ENCODE measurements around the gene ITFG1.
"Not testable (repeated sequence)": the region's sequence is repeated elsewhere in the genome, so short reads cannot be mapped to it uniquely, and the experiment has no call there.

ITFG1 gene

GRCh38 chr16:47490471-47490870, 29.6 kb upstream of the ITFG1 start:
- H3K27me3 ChIP-seq (ENCODE audit: control insufficient read depth, insufficient read depth, low read length): no peaks in the 10 kb centered on the region
- H3K36me3 ChIP-seq (ENCODE audit: insufficient read depth, low read length): no peaks in the 10 kb centered on the region
- H3K4me2 ChIP-seq (ENCODE audit: low read length): no peak overlapping the region
- no peak overlapping the region for H3K9ac ChIP-seq (ENCODE audit: low read depth, low read length)
- H3K4me1 ChIP-seq (ENCODE audit: control insufficient read depth, insufficient read depth, low read length): peaks cover 9% of the 10 kb centered on the region
- H3K9me3 ChIP-seq (replicated peaks; ENCODE audit: low read length): peaks cover 6% of the 10 kb centered on the region
- H3K4me3 ChIP-seq (ENCODE audit: low read length): no peak overlapping the region

- Histone ChIP-seq H3K27me3 (ENCODE audit: control insufficient read depth, insufficient read depth, low read length) (no peaks in the 10 kb centered on the region), H3K4me1 (ENCODE audit: control insufficient read depth, insufficient read depth, low read length) (peaks cover 5% of the 10 kb centered on the region), H3K4me3 (ENCODE audit: low read length) (no peak overlapping the region), H3K36me3 (ENCODE audit: insufficient read depth, low read length) (no peaks in the 10 kb centered on the region), H3K9ac (ENCODE audit: low read depth, low read length) (no peak overlapping the region), H3K4me2 (ENCODE audit: low read length) (no peak overlapping the region), H3K9me3 (replicated peaks; ENCODE audit: low read length) (peaks cover 6% of the 10 kb centered on the region)
Measured at GRCh38 chr16:47488051-47488450, 27.2 kb upstream of the ITFG1 start.

GRCh38 chr16:47486856-47487255, 26.0 kb upstream of the ITFG1 start:
- no peak overlapping the region for H3K4me3 ChIP-seq (ENCODE audit: low read length)
- H3K4me2 ChIP-seq (ENCODE audit: low read length): no peak overlapping the region
- peaks cover 6% of the 10 kb centered on the region for H3K9me3 ChIP-seq (replicated peaks; ENCODE audit: low read length)
- no peak overlapping the region for H3K9ac ChIP-seq (ENCODE audit: low read depth, low read length)
- H3K36me3 ChIP-seq (ENCODE audit: insufficient read depth, low read length): no peaks in the 10 kb centered on the region
- H3K27me3 ChIP-seq (ENCODE audit: control insufficient read depth, insufficient read depth, low read length): no peaks in the 10 kb centered on the region
- no peaks in the 10 kb centered on the region for H3K4me1 ChIP-seq (ENCODE audit: control insufficient read depth, insufficient read depth, low read length)

GRCh38 chr16:47483616-47484015, 22.8 kb upstream of the ITFG1 start:
- Histone ChIP-seq H3K9me3 (replicated peaks; ENCODE audit: low read length) (no peaks in the 10 kb centered on the region), H3K27me3 (ENCODE audit: control insufficient read depth, insufficient read depth, low read length) (no peaks in the 10 kb centered on the region), H3K36me3 (ENCODE audit: insufficient read depth, low read length) (no peaks in the 10 kb centered on the region), H3K4me2 (ENCODE audit: low read length) (no peak overlapping the region), H3K4me1 (ENCODE audit: control insufficient read depth, insufficient read depth, low read length) (no peaks in the 10 kb centered on the region), H3K9ac (ENCODE audit: low read depth, low read length) (no peak overlapping the region), H3K4me3 (ENCODE audit: low read length) (no peak overlapping the region)

- Histone ChIP-seq H3K4me1 (ENCODE audit: control insufficient read depth, insufficient read depth, low read length) (no peaks in the 10 kb centered on the region), H3K9me3 (replicated peaks; ENCODE audit: low read length) (no peaks in the 10 kb centered on the region), H3K27me3 (ENCODE audit: control insufficient read depth, insufficient read depth, low read length) (no peaks in the 10 kb centered on the region), H3K9ac (ENCODE audit: low read depth, low read length) (no peak overlapping the region), H3K36me3 (ENCODE audit: insufficient read depth, low read length) (no peaks in the 10 kb centered on the region), H3K4me2 (ENCODE audit: low read length) (no peak overlapping the region), H3K4me3 (ENCODE audit: low read length) (no peak overlapping the region)
Measured at GRCh38 chr16:47481698-47482374, 21.0 kb upstream of the ITFG1 start.

- H3K36me3 ChIP-seq (ENCODE audit: insufficient read depth, low read length): no peaks in the 10 kb centered on the region
- H3K27me3 ChIP-seq (ENCODE audit: control insufficient read depth, insufficient read depth, low read length): no peaks in the 10 kb centered on the region
- H3K4me1 ChIP-seq (ENCODE audit: control insufficient read depth, insufficient read depth, low read length): no peaks in the 10 kb centered on the region
- no peaks in the 10 kb centered on the region for H3K9me3 ChIP-seq (replicated peaks; ENCODE audit: low read length)
- no peak overlapping the region for H3K4me3 ChIP-seq (ENCODE audit: low read length)
- no peak overlapping the region for H3K9ac ChIP-seq (ENCODE audit: low read depth, low read length)
- H3K4me2 ChIP-seq (ENCODE audit: low read length): no peak overlapping the region
Measured at GRCh38 chr16:47480410-47480809, 19.5 kb upstream of the ITFG1 start.

- H3K27me3 ChIP-seq (ENCODE audit: control insufficient read depth, insufficient read depth, low read length): no peaks in the 10 kb centered on the region
- no peak overlapping the region for H3K4me2 ChIP-seq (ENCODE audit: low read length)
- H3K9ac ChIP-seq (ENCODE audit: low read depth, low read length): no peak overlapping the region
- H3K4me1 ChIP-seq (ENCODE audit: control insufficient read depth, insufficient read depth, low read length): no peaks in the 10 kb centered on the region
- H3K36me3 ChIP-seq (ENCODE audit: insufficient read depth, low read length): no peaks in the 10 kb centered on the region
- H3K9me3 ChIP-seq (replicated peaks; ENCODE audit: low read length): no peaks in the 10 kb centered on the region
- H3K4me3 ChIP-seq (ENCODE audit: low read length): no peak overlapping the region
Measured at GRCh38 chr16:47477679-47478078, 16.8 kb upstream of the ITFG1 start.

- Histone ChIP-seq H3K4me1 (ENCODE audit: control insufficient read depth, insufficient read depth, low read length) (no peaks in the 10 kb centered on the region), H3K9ac (ENCODE audit: low read depth, low read length) (no peak overlapping the region), H3K4me3 (ENCODE audit: low read length) (no peak overlapping the region), H3K27me3 (ENCODE audit: control insufficient read depth, insufficient read depth, low read length) (no peaks in the 10 kb centered on the region), H3K9me3 (replicated peaks; ENCODE audit: low read length) (no peaks in the 10 kb centered on the region), H3K36me3 (ENCODE audit: insufficient read depth, low read length) (no peaks in the 10 kb centered on the region), H3K4me2 (ENCODE audit: low read length) (no peak overlapping the region)
Measured at GRCh38 chr16:47476654-47477345, 15.9 kb upstream of the ITFG1 start.

GRCh38 chr16:47475786-47476185, 14.9 kb upstream of the ITFG1 start:
- Histone ChIP-seq H3K4me2 (ENCODE audit: low read length) (no peak overlapping the region), H3K27me3 (ENCODE audit: control insufficient read depth, insufficient read depth, low read length) (no peaks in the 10 kb centered on the region), H3K4me1 (ENCODE audit: control insufficient read depth, insufficient read depth, low read length) (no peaks in the 10 kb centered on the region), H3K9me3 (replicated peaks; ENCODE audit: low read length) (no peaks in the 10 kb centered on the region), H3K4me3 (ENCODE audit: low read length) (no peak overlapping the region), H3K36me3 (ENCODE audit: insufficient read depth, low read length) (no peaks in the 10 kb centered on the region), H3K9ac (ENCODE audit: low read depth, low read length) (no peak overlapping the region)

GRCh38 chr16:47473792-47474191, 12.9 kb upstream of the ITFG1 start:
- H3K9me3 ChIP-seq (replicated peaks; ENCODE audit: low read length): no peaks in the 10 kb centered on the region
- H3K36me3 ChIP-seq (ENCODE audit: insufficient read depth, low read length): no peaks in the 10 kb centered on the region
- no peaks in the 10 kb centered on the region for H3K27me3 ChIP-seq (ENCODE audit: control insufficient read depth, insufficient read depth, low read length)
- no peak overlapping the region for H3K9ac ChIP-seq (ENCODE audit: low read depth, low read length)
- H3K4me2 ChIP-seq (ENCODE audit: low read length): no peak overlapping the region
- no peak overlapping the region for H3K4me3 ChIP-seq (ENCODE audit: low read length)
- H3K4me1 ChIP-seq (ENCODE audit: control insufficient read depth, insufficient read depth, low read length): no peaks in the 10 kb centered on the region

- H3K4me2 ChIP-seq (ENCODE audit: low read length); H3K36me3 ChIP-seq (ENCODE audit: insufficient read depth, low read length); H3K9ac ChIP-seq (ENCODE audit: low read depth, low read length); H3K4me3 ChIP-seq (ENCODE audit: low read length); H3K4me1 ChIP-seq (ENCODE audit: control insufficient read depth, insufficient read depth, low read length); H3K9me3 ChIP-seq (replicated peaks; ENCODE audit: low read length); H3K27me3 ChIP-seq (ENCODE audit: control insufficient read depth, insufficient read depth, low read length): not testable (repeated sequence)
Measured at GRCh38 chr16:47473004-47473403, 12.1 kb upstream of the ITFG1 start.

GRCh38 chr16:47470810-47471209, 9.9 kb upstream of the ITFG1 start:
- H3K9me3 ChIP-seq (replicated peaks; ENCODE audit: low read length): no peaks in the 10 kb centered on the region
- H3K27me3 ChIP-seq (ENCODE audit: control insufficient read depth, insufficient read depth, low read length): no peaks in the 10 kb centered on the region
- H3K4me2 ChIP-seq (ENCODE audit: low read length): no peak overlapping the region
- no peaks in the 10 kb centered on the region for H3K36me3 ChIP-seq (ENCODE audit: insufficient read depth, low read length)
- H3K9ac ChIP-seq (ENCODE audit: low read depth, low read length): no peak overlapping the region
- no peaks in the 10 kb centered on the region for H3K4me1 ChIP-seq (ENCODE audit: control insufficient read depth, insufficient read depth, low read length)
- no peak overlapping the region for H3K4me3 ChIP-seq (ENCODE audit: low read length)

All from skeletal muscle satellite cell (primary cell).